K562 (cell line): ENCODE results near the gene HIVEP2. TPM values are rescaled to one million over a fixed set of nuclear protein-coding genes. Genes with fewer than 3 reads are reported as not detected.

ENCODE experiments used
- ZFP36 ChIP-seq: fragments of 150-350 bp; IDR thresholded peaks from 2 replicates; pipeline ENCODE4 v1.6.1; 2018; ENCODE audit warnings: low read length, low read depth; ENCODE audit not compliant: partially characterized antibody
- ZNF134 ChIP-seq: fragments of 250-450 bp; sonication (Bioruptor Pico); conservative IDR thresholded peaks from 2 replicates; pipeline ENCODE4 v1.4.0; 2020
- ZNF282 ChIP-seq: sonication (generic); formaldehyde crosslinking; IDR thresholded peaks from 2 replicates; pipeline ENCODE4 v1.8.1; 2023; ENCODE audit warnings: missing genetic modification reagents
- polyA plus RNA-seq, 8 experiments: library from polyadenylated mRNA; depleted of rRNA in 4 of 8; stranded (reverse) in 5 of 8; unstranded in 3 of 8; fragments of >200 nt; fragmentation: Nextera tagmentation in 2 of 8; fragmentation: Illumina TruSeq in 1 of 8; extraction: Ambion mirVana in 2 of 8; extraction: Trizol in 1 of 8; gene quantifications; 2 replicates each; pipeline versions ENCODE4 v1.2.1 to v1.2.3, GENCODE V29; 2011 to 2014; ENCODE audit warnings: inconsistent platforms in 1 of 8, missing spikeins in 1 of 8
- total RNA-seq, 7 experiments: library from RNA; depleted of rRNA in 6 of 7; stranded (reverse); fragments of >200 nt in 6 of 7; fragmentation: Illumina TruSeq in 2 of 7; extraction: Trizol in 2 of 7; gene quantifications; 2 replicates each; pipeline versions ENCODE4 v1.2.1 to v1.2.3, GENCODE V29; 2011 to 2021; ENCODE audit warnings: low replicate concordance in 1 of 7
- TF ChIP-seq, protein P1 (sequence below), 2 experiments: fragments of 450-650 bp; formaldehyde crosslinking in 1 of 2; IDR thresholded peaks; 2 replicates each; pipeline versions ENCODE4 v1.4.0 to v1.6.1; 2014 to 2020; ENCODE audit warnings: mild to moderate bottlenecking in 2 of 2, borderline replicate concordance in 1 of 2, low read depth in 1 of 2
- TF ChIP-seq, protein P2 (sequence below): fragments of 450-650 bp; formaldehyde crosslinking; IDR thresholded peaks from 2 replicates; pipeline ENCODE4 v1.4.0; 2022; ENCODE audit warnings: missing genetic modification characterization
- TF ChIP-seq, protein P3 (sequence below), 3 experiments: IDR thresholded peaks in 2 of 3; conservative IDR thresholded peaks in 1 of 3; 2 replicates each; pipeline ENCODE4 v1.5.1; 2011 to 2012; ENCODE audit warnings: low read length in 3 of 3, mild to moderate bottlenecking in 3 of 3, control low read depth in 2 of 3, improper control_type of control experiment in 1 of 3, inconsistent platforms in 1 of 3, low read depth in 1 of 3, mixed read lengths in 1 of 3, moderate library complexity in 1 of 3; ENCODE audit not compliant: insufficient read depth in 2 of 3
- TF ChIP-seq, protein P4 (sequence below): sonication (generic); formaldehyde crosslinking; IDR thresholded peaks from 2 replicates; pipeline ENCODE4 v1.9.0; 2022; ENCODE audit warnings: mild to moderate bottlenecking, missing genetic modification reagents
- TF ChIP-seq, protein P5 (sequence below): IDR thresholded peaks from 2 replicates; pipeline ENCODE4 v1.6.1; 2012; ENCODE audit warnings: low read depth, low read length, improper control_type of control experiment, borderline replicate concordance

HIVEP2 gene
- total and polyA plus RNA-seq, 9 of the 15 experiments (the other 6 are each of a cell fraction or from before 2014, with no cell fraction given), result under 0.01 to 1.2 (median 0.31) TPM

DNA sequence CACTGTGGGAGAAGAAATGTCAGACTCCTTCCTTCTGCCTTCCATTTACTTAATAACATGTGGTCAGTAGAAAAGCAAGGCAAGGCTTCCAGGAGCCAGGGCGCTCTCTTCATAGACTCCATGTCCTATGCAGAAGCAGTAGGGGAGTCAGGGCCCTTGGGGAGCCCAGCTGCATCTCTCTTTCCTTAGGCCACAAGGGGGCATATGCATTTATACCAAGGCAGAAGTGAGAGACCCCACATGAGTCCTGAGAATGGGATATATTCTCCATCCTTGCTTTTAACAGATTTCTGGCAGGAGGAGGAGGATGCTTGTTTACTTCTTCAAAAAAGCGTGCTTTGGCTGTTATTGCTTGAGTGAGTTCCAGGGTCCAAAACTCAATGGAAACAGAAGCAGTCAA is 198.5 kb downstream of the HIVEP2 start (continued):
- TF ChIP-seq, protein P1, sequence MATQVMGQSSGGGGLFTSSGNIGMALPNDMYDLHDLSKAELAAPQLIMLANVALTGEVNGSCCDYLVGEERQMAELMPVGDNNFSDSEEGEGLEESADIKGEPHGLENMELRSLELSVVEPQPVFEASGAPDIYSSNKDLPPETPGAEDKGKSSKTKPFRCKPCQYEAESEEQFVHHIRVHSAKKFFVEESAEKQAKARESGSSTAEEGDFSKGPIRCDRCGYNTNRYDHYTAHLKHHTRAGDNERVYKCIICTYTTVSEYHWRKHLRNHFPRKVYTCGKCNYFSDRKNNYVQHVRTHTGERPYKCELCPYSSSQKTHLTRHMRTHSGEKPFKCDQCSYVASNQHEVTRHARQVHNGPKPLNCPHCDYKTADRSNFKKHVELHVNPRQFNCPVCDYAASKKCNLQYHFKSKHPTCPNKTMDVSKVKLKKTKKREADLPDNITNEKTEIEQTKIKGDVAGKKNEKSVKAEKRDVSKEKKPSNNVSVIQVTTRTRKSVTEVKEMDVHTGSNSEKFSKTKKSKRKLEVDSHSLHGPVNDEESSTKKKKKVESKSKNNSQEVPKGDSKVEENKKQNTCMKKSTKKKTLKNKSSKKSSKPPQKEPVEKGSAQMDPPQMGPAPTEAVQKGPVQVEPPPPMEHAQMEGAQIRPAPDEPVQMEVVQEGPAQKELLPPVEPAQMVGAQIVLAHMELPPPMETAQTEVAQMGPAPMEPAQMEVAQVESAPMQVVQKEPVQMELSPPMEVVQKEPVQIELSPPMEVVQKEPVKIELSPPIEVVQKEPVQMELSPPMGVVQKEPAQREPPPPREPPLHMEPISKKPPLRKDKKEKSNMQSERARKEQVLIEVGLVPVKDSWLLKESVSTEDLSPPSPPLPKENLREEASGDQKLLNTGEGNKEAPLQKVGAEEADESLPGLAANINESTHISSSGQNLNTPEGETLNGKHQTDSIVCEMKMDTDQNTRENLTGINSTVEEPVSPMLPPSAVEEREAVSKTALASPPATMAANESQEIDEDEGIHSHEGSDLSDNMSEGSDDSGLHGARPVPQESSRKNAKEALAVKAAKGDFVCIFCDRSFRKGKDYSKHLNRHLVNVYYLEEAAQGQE (IDR thresholded peaks at IDR 0.05; ENCODE audit: borderline replicate concordance), result peak; percentile 5; the same call in 1 of the 2 replicates
- TF ChIP-seq, protein P1 (CRISPR knock-in tag; IDR thresholded peaks at IDR 0.05; ENCODE audit: low read depth), result no peak
- TF ChIP-seq, protein P2, sequence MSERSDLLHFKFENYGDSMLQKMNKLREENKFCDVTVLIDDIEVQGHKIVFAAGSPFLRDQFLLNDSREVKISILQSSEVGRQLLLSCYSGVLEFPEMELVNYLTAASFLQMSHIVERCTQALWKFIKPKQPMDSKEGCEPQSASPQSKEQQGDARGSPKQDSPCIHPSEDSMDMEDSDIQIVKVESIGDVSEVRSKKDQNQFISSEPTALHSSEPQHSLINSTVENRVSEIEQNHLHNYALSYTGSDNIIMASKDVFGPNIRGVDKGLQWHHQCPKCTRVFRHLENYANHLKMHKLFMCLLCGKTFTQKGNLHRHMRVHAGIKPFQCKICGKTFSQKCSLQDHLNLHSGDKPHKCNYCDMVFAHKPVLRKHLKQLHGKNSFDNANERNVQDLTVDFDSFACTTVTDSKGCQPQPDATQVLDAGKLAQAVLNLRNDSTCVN, result no peak
- TF ChIP-seq ZNF134 (CRISPR knock-in tag) (no peak), ZNF282 (no peak), ZFP36 (no peak)
- TF ChIP-seq, protein P3, sequence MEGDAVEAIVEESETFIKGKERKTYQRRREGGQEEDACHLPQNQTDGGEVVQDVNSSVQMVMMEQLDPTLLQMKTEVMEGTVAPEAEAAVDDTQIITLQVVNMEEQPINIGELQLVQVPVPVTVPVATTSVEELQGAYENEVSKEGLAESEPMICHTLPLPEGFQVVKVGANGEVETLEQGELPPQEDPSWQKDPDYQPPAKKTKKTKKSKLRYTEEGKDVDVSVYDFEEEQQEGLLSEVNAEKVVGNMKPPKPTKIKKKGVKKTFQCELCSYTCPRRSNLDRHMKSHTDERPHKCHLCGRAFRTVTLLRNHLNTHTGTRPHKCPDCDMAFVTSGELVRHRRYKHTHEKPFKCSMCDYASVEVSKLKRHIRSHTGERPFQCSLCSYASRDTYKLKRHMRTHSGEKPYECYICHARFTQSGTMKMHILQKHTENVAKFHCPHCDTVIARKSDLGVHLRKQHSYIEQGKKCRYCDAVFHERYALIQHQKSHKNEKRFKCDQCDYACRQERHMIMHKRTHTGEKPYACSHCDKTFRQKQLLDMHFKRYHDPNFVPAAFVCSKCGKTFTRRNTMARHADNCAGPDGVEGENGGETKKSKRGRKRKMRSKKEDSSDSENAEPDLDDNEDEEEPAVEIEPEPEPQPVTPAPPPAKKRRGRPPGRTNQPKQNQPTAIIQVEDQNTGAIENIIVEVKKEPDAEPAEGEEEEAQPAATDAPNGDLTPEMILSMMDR (IDR thresholded peaks at IDR 0.05 in 2 of 3, conservative IDR thresholded peaks at IDR 0.05 in 1 of 3; ENCODE audit: insufficient read depth in 2 of 3, low read depth in 1 of 3, low read length in 3 of 3), result peak; percentile 42 to 46 (median 46); a peak in 5 of 6 replicates
- TF ChIP-seq, protein P4, sequence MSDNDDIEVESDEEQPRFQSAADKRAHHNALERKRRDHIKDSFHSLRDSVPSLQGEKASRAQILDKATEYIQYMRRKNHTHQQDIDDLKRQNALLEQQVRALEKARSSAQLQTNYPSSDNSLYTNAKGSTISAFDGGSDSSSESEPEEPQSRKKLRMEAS (CRISPR knock-in tag), result no peak
- TF ChIP-seq, protein P5, sequence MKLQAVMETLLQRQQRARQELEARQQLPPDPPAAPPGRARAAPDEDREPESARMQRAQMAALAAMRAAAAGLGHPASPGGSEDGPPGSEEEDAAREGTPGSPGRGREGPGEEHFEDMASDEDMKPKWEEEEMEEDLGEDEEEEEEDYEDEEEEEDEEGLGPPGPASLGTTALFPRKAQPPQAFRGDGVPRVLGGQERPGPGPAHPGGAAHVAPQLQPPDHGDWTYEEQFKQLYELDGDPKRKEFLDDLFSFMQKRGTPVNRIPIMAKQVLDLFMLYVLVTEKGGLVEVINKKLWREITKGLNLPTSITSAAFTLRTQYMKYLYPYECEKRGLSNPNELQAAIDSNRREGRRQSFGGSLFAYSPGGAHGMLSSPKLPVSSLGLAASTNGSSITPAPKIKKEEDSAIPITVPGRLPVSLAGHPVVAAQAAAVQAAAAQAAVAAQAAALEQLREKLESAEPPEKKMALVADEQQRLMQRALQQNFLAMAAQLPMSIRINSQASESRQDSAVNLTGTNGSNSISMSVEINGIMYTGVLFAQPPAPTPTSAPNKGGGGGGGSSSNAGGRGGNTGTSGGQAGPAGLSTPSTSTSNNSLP, result no peak
